Measurements from ENCODE around the gene DDX27.

DNA sequence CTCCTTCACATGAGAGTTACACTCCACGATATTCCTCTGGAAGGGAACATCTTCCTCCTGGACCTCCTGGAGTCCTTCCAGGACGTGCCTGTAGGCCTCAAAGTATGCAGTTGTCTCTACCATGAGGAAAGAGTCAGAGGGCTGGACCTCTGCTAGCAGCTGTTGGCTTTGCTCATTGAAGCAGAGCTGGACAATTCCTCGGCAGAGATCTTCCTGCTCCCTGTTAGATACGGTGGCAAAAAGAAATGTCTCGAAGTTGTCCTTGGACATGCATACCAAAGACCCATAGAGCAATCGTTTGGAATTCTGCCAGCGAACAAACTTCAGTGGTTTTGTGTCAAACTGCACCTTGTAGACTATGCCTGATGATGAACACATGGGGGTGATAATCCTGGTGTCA, 51.0 kb downstream of the DDX27 start:
- TF ChIP-seq, protein P1, sequence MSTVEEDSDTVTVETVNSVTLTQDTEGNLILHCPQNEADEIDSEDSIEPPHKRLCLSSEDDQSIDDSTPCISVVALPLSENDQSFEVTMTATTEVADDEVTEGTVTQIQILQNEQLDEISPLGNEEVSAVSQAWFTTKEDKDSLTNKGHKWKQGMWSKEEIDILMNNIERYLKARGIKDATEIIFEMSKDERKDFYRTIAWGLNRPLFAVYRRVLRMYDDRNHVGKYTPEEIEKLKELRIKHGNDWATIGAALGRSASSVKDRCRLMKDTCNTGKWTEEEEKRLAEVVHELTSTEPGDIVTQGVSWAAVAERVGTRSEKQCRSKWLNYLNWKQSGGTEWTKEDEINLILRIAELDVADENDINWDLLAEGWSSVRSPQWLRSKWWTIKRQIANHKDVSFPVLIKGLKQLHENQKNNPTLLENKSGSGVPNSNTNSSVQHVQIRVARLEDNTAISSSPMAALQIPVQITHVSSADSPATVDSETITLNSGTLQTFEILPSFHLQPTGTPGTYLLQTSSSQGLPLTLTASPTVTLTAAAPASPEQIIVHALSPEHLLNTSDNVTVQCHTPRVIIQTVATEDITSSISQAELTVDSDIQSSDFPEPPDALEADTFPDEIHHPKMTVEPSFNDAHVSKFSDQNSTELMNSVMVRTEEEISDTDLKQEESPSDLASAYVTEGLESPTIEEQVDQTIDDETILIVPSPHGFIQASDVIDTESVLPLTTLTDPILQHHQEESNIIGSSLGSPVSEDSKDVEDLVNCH (CRISPR knock-in tag; IDR thresholded peaks at IDR 0.05): no peak
- TF ChIP-seq, protein P2, sequence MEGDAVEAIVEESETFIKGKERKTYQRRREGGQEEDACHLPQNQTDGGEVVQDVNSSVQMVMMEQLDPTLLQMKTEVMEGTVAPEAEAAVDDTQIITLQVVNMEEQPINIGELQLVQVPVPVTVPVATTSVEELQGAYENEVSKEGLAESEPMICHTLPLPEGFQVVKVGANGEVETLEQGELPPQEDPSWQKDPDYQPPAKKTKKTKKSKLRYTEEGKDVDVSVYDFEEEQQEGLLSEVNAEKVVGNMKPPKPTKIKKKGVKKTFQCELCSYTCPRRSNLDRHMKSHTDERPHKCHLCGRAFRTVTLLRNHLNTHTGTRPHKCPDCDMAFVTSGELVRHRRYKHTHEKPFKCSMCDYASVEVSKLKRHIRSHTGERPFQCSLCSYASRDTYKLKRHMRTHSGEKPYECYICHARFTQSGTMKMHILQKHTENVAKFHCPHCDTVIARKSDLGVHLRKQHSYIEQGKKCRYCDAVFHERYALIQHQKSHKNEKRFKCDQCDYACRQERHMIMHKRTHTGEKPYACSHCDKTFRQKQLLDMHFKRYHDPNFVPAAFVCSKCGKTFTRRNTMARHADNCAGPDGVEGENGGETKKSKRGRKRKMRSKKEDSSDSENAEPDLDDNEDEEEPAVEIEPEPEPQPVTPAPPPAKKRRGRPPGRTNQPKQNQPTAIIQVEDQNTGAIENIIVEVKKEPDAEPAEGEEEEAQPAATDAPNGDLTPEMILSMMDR (CRISPR knock-in tag; IDR thresholded peaks at IDR 0.05): no peak
- TF ChIP-seq TCF7L2 (IDR thresholded peaks at IDR 0.05; ENCODE audit: low read depth, low read length) (no peak), MBD4 (IDR thresholded peaks at IDR 0.05; ENCODE audit: borderline replicate concordance, low read length) (no peak), NFATC3 (CRISPR knock-in tag; IDR thresholded peaks at IDR 0.05) (no peak), XRCC5 (optimal IDR thresholded peaks at IDR 0.05; ENCODE audit: low read length) (no peak), KDM1A (CRISPR knock-in tag; IDR thresholded peaks at IDR 0.05) (no peak), ELF4 (CRISPR knock-in tag; IDR thresholded peaks at IDR 0.05; ENCODE audit: borderline replicate concordance) (no peak), TEAD2 (CRISPR knock-in tag; IDR thresholded peaks at IDR 0.05) (no peak), ZNF10 (CRISPR knock-in tag; IDR thresholded peaks at IDR 0.05; ENCODE audit: borderline replicate concordance, low read depth) (no peak), MYNN (CRISPR knock-in tag; IDR thresholded peaks at IDR 0.05; ENCODE audit: low read depth) (no peak)
